LHCN-M2 (cell line): ENCODE data around the gene RNF220. TPM values are rescaled to one million over a fixed set of nuclear protein-coding genes. Genes with fewer than 3 reads are reported as not detected.

ENCODE experiments used
- DNase-seq: peaks from one replicate; pipeline ENCODE4 v3.0.0-alpha.2; 2012; ENCODE audit warnings: low read depth
- total RNA-seq: library from RNA; depleted of rRNA; stranded (reverse); fragments of >200 nt; gene quantifications from 2 replicates; pipeline ENCODE4 v1.2.3, GENCODE V29; 2014

RNF220 gene
- total RNA-seq, 1 experiment from 2014 or later = 124 TPM

DNA sequence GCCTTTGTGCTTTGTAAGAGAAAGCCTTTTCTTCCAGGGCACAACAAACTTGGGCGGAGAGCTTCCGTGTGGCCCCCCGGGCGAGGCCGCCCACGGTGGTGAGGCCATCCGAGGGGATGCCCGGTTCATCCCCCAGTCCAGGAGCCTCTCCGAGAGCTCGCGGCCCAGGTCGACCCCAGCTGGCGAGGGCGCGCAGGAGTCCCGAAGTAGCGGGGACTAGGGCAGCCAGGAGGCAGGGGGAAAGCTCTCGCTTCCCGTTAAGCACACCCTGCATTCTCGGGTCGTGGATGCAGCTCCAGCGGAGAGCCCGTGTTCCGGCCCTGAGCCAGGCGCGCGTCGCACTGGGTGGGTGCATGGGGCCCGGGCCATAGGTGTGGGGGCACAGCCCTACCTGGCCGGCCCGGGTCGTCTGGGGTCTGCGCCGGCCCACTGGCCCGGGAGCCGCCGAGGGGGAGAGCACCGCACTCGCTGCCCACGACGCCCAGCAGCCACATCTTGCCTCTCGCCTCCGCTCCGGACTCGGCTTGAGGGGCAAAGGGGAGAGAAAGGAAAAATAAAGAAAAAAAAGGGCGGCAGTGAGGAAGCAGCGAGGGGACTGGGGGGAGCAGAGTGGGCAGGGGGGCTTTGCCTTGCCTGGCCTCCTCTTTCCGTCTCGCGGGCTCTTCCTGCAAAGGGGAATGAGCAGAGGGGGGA lies 1.8 kb downstream of the RNF220 start:
- peak; percentile 12 for DNase-seq

DNA sequence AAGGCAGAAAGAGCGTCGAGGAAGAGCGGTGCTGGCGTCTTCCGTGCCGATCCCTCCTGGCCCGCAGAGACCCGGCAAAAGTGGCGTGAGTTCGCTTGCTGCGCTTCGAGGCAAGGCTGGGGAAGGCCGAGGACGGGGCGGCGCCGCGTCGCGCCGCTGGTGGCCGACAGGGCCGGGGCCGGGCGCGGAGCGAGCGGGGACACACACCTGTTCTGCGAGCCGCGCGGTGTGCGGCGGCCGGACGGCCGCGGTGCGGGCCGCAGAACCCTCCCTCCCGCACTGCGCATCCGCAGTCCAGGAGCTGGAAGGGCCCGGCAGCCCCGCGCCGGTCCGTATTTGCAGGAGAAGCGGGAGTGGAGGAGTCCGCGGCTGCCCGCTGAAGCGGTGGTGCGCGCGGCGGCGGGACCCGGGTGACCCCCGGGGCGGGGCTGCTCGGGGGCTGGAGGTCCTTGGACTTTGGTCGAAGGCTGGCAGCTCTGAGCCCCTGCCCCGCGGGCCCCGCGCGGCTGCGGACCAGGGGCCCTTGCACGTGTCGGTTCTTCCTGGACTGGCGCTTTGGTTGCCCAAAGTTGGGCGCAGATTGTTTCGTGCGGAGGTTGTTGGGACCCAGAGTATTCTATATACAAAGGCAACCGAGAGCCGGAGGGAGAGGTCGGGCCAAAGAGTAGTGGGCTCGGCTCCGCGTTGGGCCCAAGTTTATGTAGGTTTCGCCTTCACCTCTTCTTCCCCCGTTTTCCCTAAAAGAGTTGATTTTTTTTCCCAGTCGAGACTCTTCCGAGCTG lies 2.6 kb downstream of the RNF220 start:
- no peak for DNase-seq

DNA sequence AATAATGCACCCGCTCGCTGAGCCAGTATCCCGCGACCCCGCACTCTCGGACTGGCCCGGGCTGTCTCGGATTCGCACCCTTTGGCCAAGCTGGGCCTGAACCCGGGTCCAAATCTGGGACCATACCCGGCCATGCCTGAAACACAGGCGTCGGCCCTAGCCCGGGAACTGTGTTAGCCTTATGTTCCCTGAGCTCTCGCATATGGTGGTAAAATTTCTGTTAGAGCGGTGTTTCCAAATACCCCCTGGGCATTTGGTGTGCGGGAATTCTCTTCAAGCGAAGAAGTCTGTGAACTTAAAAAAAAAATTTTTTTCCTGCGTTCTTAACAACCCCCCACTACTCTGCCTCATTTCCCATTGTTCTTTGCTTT lies 3.1 kb downstream of the RNF220 start:
- no peak for DNase-seq

DNA sequence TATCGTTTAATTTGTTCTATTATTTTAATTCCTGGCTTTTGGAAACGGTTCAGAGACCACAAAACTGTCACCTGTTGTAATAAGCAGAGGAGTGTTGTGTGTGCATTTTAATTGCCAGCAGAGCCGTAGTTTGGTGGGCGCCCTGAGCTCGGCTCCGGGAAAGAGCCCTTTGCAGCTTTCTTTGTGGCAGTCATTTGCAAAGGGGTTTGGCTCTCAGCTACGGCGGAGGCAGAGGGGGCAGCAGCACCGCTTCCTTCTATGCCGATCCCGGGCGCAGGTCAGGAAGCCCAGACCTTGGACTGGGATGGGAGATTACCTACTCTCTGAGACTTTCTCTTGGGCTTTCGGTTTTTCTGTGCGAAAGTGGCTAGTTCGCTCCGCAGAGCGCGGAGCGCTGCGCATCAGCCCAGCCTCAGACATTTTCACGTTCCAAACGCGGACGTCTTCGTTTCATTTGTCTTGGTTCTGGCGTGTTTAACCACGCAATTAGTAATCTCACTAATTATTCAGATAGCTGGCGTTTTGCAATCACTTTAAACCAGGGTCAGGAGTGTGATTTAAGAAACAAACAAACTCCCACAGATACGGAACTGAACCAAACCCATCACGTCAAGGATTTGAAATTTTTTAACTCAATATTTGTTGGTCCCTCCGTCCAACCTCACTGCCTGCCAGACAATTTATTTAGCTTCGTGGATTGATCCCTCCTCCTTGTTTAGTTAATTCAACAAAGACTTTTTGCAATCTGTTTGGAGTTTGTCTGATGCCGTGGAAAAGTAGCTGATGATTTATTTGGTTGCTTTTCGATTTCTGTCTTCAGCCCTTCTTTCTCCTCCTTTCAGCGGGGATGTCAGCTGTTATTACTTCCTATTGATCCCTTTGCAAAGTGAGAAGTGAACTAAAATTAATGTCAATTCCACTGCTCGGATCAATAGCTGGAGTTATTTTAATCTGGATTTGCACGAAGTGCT lies 3.9 kb downstream of the RNF220 start:
- DNase-seq = no peak

DNA sequence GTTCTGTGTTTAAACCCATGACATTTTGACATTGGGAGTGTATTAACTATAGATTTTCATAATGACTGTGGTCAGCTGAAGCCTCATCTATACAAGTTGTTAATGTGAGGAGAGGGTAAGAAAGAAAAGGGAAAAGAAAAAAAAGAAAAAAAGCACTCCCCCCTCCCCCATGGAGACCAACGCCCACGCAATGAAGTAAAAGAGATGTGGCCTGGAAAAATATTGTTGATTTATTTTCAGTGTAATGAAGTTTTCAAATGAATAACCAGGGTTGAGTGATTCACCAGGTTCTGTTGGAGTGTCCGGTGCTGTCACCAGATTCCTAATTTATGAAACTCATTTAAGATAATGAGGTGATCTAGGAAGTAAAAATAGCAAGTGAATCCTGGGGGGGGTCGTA lies 4.7 kb downstream of the RNF220 start:
- no peak for DNase-seq

DNA sequence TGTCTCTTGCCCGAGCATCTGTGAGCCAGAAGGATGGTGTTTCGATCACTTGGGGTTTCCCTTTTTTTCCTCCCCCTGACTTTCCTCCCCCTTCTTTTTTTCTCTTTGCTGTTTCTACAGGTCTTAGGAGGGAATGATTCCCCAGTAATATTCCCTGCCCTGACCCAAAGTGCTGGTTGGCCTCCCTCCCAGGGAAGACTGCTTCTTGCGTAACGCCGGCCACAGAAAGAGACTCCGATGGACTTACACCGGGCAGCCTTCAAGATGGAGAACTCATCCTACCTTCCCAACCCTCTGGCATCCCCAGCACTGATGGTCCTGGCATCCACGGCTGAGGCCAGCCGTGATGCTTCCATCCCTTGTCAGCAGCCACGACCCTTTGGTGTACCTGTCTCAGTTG lies 6.8 kb downstream of the RNF220 start:
- no peak for DNase-seq

DNA sequence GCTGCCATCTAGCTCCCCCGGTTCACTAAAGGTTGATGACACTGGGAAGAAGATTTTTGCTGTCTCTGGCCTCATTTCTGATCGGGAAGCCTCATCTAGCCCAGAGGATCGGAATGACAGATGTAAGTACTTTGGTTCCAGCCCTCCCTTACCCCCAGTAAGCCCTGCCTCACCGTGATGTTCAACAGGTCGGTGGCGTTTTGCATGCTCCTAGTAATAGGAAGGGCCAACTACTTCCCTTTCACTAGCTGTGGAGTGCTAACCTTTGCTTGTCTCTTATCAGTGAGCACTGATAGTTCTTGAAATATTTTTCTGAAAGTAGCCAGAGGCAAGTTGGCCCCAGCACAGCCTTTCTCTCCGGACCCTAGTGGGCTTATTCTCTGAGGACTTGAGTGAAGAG lies 7.5 kb downstream of the RNF220 start:
- no peak for DNase-seq

DNA sequence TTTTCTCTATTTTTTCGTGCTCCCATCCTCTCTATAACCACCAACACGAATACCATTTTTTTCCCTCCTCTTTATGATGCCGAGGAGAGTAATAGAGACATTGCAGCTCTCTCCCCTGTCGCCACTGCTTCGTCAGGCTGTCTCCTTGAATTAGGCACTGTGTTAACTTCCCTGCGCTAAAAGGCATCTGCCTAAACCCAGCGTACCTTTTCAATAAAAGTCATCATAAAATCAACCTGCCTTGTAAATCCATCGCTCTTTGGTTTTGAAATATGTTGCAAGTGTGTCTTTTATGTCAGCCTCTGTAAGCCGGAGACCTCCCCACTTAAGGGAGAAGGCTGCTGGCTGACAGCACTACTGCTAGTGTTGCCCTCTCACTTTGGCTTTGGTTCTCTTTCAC lies 8.7 kb downstream of the RNF220 start:
- no peak for DNase-seq

DNA sequence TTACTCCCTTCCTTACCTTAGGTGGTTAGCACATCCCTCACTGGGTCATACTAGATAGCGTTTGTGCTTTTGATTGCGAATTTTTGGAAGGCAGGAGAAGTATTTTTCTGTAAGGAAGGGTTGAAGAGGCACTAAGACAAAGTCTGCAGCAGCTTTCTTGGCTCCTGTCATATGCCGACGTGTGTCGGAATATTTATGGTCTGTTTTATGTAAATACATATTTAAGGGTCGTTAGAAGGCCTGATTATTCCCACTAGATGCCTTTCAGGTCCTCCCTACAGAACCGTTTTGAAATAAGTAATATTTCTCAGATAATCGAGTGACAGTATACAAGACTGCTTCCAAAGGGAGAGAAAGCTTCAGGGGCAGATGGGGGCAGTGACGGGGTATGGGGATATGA lies 10.0 kb downstream of the RNF220 start:
- no peak for DNase-seq

DNA sequence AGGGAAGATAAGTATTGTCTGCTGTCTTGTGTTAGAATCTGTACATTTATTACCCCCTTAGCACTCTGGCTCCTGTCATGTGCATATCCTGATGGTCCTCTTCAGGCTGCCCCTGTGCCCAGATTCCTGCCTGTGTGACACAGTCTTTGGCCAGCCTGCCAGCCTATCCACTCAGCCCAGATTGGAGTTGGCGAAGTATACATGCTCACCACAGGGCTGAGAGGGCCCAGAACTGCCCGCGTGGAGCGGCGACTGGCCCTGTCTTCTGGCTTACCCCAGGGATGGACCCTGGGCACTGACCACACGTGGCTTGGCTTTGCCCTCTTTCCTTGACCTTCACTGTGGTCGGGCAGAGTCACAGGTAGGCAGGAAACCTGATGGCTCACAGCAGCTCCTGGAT lies 11.4 kb downstream of the RNF220 start:
- DNase-seq = no peak

DNA sequence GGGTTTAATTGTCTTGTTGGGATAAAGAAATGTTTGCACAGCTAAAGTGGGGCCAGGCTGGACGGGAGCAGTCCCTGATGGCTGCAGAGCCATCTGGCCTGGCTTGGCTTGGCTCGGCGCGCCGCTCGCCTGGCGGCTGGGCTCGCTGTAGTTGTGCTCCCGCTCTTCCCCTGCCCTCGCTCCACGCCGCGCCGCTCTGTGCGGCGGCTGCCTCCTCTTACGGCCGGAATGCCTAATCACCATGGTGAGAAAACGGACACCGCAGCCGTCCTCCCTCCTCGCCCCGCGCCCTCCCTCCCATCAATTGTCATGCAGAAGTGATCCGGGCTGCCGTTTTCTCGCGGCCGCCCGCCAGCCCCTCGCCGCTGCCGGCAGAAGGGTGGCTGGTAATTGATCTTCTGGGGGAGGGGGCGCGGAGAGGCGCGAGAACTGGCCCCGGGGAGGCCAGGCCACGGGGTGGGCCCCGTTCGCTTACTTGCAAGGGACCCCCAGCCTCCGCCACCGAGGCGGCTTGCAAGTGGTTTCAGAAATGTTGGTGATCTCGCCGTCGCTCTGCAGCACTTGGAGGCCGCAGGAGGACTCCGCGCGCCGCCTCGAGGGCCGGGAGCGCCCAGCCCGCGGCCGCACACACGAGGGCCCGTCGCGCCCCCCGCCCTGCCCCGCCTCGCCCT lies 12.4 kb downstream of the RNF220 start:
- peak; percentile 19 for DNase-seq

DNA sequence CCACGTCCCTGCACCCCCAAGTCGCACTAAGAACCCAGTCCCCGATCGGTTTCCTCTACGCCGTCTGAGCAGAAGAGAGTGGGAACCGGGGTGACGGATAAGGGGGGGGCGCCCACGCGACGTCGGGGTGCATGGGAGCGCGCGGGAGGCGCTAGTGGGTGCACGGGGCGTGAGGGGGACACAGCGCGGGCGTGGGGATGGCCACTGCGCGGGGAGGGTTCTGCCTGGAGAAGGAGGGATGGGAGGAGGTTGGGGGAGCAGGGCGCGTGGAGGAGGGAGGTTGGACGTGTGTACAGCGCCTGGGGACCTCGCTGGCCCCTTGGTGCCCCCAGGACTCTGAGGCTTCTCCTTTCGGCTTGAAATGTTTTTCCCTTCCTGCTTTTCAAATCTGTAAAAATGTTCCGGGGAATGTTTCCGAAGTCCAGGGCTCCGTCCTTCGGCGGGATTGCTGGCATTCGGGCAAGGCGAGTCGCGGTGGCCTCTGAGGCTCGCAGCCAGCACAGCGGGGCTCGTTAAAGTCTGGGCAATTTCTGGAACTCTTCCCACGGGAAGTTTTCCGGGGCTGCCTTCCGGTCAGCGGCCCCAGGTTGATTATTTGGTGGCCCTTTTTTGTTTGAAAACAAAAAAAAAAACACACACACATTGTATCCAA lies 13.1 kb downstream of the RNF220 start:
- DNase-seq = peak; percentile 7

DNA sequence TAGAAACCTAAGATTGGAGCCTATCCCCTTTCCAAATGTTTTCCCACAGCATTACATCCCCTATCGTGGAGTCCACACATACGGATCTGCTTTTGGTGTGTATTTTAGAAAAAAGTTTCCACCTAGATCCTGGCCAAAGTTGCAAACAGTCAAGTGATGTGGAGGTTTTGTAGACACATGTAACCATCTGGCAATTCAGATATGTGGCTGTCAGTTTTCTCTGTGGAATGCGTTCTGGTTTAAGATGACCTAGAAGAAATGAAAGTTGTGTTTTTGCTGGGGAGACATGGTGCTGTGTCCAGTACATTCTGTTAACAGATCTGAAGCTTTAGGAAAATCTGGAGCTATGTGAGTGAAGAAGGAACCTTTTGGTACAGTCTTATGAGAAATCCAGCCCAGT lies 14.8 kb downstream of the RNF220 start:
- no peak for DNase-seq

DNA sequence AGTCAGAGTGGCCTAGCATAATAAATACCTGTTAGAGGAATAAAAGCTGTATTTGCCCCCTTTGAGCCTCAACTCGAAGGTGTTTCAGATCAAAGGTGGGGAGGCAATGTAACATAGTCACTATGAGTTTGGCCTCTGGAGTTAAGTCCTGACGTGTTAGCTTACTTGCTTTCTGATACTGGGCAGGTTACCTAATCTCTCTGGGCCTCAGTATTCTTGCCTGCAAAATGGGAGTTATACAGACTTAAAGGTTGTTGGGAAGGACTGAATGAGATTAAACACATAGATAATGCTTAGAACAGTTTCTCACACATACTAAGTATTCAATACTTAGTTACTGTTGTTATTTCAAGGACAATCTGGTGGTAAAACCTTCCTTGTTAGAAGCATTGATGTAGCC lies 15.5 kb downstream of the RNF220 start:
- DNase-seq = no peak

DNA sequence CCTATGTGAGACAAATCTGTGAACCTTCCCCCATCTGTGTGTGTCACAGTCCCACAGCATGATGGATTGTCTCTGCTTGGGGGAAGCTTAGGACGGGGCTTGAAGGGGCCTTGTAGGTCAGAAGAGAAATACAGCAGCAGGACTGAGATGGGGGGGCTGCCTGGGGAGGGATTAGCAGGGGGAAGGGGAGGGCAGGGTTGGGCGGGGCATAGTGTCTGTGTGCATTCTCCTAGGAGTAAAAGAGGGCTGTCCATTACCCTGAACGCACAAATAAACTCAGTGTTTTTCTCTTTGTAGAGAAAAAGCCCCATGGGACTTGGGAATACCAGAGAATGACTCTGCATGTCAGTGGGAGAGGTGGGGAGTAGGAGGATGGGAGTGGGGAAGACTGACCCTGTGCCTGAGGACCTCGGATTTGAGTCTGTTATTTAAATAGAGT lies 16.4 kb downstream of the RNF220 start:
- DNase-seq = peak; percentile 10

DNA sequence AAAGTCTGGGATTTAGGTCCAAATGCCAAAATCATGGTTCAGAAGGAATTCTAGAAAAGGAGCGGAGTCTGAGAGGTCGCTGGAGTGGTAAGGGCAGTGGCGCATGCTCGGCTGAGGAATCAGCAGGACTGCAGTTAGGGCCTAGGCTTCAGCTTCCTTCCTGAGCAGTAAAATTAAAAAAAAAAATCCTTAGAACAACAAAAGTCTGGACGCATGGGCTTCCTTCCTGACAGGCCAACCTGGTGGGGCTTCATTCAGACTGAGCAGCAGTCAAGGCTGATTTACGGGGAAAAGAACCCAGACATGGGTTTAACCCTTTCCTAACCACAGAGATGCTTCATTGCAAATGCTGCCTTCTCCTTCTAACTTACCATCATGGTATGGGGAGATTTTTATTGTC lies 17.1 kb downstream of the RNF220 start:
- no peak for DNase-seq

DNA sequence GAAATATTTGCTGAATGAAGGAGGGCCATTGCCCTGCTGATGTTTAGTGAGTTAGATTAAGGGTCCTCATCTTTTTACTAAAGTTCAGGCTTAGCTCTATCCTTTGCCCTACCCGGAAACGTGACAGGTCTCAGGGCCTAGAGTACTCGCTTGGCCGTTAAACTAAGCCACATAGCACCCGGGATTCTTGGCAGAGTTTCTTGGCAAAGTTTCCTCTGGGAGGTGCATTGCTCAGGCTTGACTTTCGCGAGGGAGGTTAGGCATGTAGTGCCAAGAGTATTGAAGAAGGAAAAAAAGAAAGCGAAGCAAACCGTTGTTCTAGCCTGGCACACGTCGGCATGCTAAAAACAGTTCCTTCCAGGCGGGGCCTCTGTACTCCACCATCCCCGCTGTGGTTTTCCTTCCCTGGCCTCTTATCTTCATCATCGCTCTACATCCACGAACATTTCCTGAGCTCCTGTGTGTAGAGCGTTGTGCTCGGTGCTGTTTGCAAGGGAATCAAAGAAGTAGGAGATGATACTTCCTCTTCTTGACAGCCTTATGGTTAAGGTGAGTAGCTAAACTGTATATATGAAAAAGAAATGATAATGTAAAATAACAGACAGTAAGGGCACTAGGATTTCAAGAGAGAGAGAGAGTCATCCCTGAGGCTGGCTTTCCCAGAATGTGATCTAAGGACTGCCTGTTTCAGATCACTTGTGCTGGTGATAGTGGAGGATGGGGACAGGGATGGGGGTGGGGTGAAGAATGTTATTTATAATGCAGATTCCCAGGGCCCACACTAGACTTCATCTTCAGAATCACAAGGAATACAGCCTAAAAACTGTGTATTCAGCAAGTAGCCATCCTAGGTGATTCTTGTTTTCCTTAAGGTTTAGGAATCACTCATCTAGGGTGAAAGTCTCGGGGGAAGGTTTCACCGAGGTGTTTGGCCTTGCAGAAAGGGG lies 18.8 kb downstream of the RNF220 start:
- peak; percentile 61 for DNase-seq

DNA sequence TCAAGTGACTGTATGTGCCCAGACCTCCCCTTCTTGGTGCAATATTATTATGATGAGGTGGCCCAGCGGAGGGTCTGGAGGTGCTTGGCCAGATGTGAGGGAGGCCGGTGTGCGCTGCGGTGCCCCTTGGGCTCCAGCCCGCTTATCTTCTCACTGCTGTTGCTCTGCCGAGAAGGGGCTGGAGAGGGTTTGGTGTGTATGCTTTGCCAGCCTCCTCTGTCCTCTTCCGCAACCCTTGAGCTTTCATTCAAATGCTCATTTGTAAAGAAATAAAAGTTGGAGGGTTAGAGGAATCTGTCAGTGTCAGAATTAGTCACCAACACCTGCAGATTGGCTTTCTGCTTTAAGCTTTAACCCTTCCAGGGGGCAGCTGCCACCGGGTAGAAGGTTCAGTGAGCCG lies 19.7 kb downstream of the RNF220 start:
- no peak for DNase-seq

DNA sequence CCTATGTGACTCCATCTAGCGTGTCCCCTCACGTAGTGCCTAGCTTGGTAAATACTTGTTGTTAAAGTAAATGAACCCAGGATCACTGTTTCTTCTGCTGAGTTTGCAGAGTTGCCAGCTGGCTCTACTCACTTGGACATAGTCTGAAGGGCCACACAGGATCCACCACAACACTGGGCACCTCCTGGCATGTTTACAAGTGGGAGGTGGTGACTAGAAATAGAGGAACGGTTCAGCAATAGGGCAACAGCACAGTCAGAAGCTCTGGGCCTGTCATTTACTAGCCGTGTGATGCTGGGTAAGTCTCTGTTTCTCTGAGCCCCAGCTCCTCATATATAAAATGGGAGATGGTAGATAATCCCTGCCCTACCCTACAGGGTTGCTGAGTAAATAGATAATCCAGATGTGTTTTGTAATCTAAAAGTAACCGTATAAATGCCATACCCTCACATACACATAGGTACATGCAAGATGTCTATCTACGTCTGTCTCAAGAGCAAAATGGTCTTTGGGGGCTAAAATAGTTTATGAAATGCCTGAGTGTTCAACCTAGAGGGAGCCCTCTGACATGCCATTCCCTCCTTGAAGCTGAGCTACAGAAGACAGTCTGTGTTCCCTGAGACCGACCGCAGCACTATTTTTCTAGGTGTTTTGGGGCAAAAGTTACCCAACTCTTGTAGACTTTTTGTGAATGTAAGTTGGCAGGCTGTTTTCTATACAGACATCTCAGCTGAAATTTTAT lies 20.5 kb downstream of the RNF220 start:
- no peak for DNase-seq
